Fibroblast of lung (primary cell): ENCODE data around the gene FAM83E.

ENCODE experiments used
- EZH2 ChIP-seq: IDR thresholded peaks from 2 replicates; pipeline ENCODE4 v1.5.1; 2012; ENCODE audit warnings: low read length, control low read depth, mild to moderate bottlenecking; ENCODE audit errors: missing control alignments
- TF ChIP-seq, protein P1 (sequence below), 2 donors: IDR thresholded peaks in 1 of 2; conservative IDR thresholded peaks in 1 of 2; 1 replicate in 1 of 2; 2 replicates in 1 of 2; pipeline ENCODE4 v1.5.1; 2011 to 2012; ENCODE audit warnings: low read length in 2 of 2, control low read depth in 1 of 2, inconsistent platforms in 1 of 2, low read depth in 1 of 2, mild to moderate bottlenecking in 1 of 2

DNA sequence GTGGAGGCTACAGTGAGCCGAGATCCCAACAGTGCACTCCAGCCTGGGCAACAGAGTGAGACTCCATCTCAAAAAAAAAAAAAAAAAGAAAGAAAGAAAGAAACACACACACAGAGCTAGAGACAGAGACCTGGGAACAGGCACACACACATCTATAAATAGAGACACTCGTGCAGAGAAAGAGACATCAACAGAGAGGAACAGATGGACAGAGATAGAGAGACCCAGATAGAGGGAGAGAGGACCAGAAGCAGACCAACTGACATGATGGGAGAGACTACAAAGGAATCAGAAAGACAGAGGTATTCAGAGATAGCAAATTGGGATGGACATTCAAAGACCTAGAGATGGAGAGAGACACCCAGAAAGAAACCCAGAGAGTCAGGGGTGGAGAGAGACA, 33.3 kb upstream of the FAM83E start:
- TF ChIP-seq, protein P1, sequence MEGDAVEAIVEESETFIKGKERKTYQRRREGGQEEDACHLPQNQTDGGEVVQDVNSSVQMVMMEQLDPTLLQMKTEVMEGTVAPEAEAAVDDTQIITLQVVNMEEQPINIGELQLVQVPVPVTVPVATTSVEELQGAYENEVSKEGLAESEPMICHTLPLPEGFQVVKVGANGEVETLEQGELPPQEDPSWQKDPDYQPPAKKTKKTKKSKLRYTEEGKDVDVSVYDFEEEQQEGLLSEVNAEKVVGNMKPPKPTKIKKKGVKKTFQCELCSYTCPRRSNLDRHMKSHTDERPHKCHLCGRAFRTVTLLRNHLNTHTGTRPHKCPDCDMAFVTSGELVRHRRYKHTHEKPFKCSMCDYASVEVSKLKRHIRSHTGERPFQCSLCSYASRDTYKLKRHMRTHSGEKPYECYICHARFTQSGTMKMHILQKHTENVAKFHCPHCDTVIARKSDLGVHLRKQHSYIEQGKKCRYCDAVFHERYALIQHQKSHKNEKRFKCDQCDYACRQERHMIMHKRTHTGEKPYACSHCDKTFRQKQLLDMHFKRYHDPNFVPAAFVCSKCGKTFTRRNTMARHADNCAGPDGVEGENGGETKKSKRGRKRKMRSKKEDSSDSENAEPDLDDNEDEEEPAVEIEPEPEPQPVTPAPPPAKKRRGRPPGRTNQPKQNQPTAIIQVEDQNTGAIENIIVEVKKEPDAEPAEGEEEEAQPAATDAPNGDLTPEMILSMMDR (conservative IDR thresholded peaks at IDR 0.05 in 1 of 2, IDR thresholded peaks at IDR 0.05 in 1 of 2; ENCODE audit: low read depth in 1 of 2, low read length in 2 of 2): no peak
- no peak for TF ChIP-seq EZH2
